Ishikawa (cell line): ENCODE measurements around the gene RNASEH2B.

Experiments
- CEBPB ChIP-seq: IDR thresholded peaks from 2 replicates; pipeline ENCODE4 v1.6.1; 2012
- CREB1 ChIP-seq: IDR thresholded peaks from 2 replicates; pipeline ENCODE4 v1.6.1; 2012; ENCODE audit warnings: low read depth
- EGR1 ChIP-seq: IDR thresholded peaks from 2 replicates; pipeline ENCODE4 v1.6.1; 2012
- EP300 ChIP-seq: IDR thresholded peaks from 2 replicates; pipeline ENCODE4 v1.6.1; 2012; ENCODE audit warnings: borderline replicate concordance
- FOXM1 ChIP-seq: IDR thresholded peaks from 2 replicates; pipeline ENCODE4 v1.6.1; 2012; ENCODE audit warnings: low read depth, borderline replicate concordance
- MAX ChIP-seq: IDR thresholded peaks from 2 replicates; pipeline ENCODE4 v1.6.1; 2012
- NFIC ChIP-seq: IDR thresholded peaks from 2 replicates; pipeline ENCODE4 v1.6.1; 2012
- RAD21 ChIP-seq: IDR thresholded peaks from 2 replicates; pipeline ENCODE4 v1.6.1; 2012; ENCODE audit warnings: low read depth
- REST ChIP-seq: IDR thresholded peaks from 2 replicates; pipeline ENCODE4 v1.6.1; 2012; ENCODE audit warnings: low read depth, mild to moderate bottlenecking
- TAF1 ChIP-seq: IDR thresholded peaks from 2 replicates; pipeline ENCODE4 v1.6.1; 2012; ENCODE audit warnings: low read depth, mild to moderate bottlenecking
- TCF12 ChIP-seq: IDR thresholded peaks from 2 replicates; pipeline ENCODE4 v1.6.1; 2012; ENCODE audit warnings: low read depth
- TEAD4 ChIP-seq: IDR thresholded peaks from 2 replicates; pipeline ENCODE4 v1.6.1; 2012
- USF1 ChIP-seq: IDR thresholded peaks from 2 replicates; pipeline ENCODE4 v1.6.1; 2012
- YY1 ChIP-seq: IDR thresholded peaks from 2 replicates; pipeline ENCODE4 v1.6.1; 2012; ENCODE audit warnings: low read depth
- ZBTB7A ChIP-seq: IDR thresholded peaks from 2 replicates; pipeline ENCODE4 v1.6.1; 2012; ENCODE audit warnings: low read depth

RNASEH2B gene

GRCh38 chr13:51000571-51001260 lies 91.1 kb downstream of the RNASEH2B start:
- TF ChIP-seq FOXM1 (no peak), CREB1 (no peak), USF1 (no peak), REST (no peak), NFIC (no peak), TCF12 (no peak), RAD21 (no peak), EGR1 (no peak), CEBPB (no peak), EP300 (no peak), TEAD4 (no peak), TAF1 (no peak), YY1 (no peak), ZBTB7A (no peak), MAX (no peak)

- TF ChIP-seq MAX (no peak), EP300 (no peak), CEBPB (no peak), REST (no peak), TAF1 (no peak), TEAD4 (no peak), NFIC (no peak), RAD21 (no peak), ZBTB7A (no peak), CREB1 (no peak), FOXM1 (no peak), TCF12 (no peak), YY1 (no peak), EGR1 (no peak), USF1 (no peak)
These were observed 91.7 kb downstream of the RNASEH2B start for GRCh38 chr13:51001335-51001734.

GRCh38 chr13:51002736-51003135 lies 93.1 kb downstream of the RNASEH2B start:
- TF ChIP-seq FOXM1 (no peak), MAX (no peak), ZBTB7A (no peak), EGR1 (no peak), TCF12 (no peak), CREB1 (no peak), USF1 (no peak), NFIC (no peak), TAF1 (no peak), REST (no peak), YY1 (no peak), CEBPB (no peak), RAD21 (no peak), TEAD4 (no peak), EP300 (no peak)
